Large intestine (tissue), 3 donors: ENCODE data around the gene HOXA9. TPM values are rescaled to one million over a fixed set of nuclear protein-coding genes. Genes with fewer than 3 reads are reported as not detected.

Experiments
- DNase-seq, 2 donors: peaks; one replicate each; pipeline versions ENCODE4 v3.0.0 to v3.0.0-alpha.2; 2013
- H3K27ac ChIP-seq: one replicate; pipeline ENCODE4 v1.5.1; 2013; ENCODE audit warnings: low read length
- H3K27me3 ChIP-seq: 2 replicates; pipeline ENCODE4 v1.6.1; 2013; ENCODE audit warnings: low read length; ENCODE audit not compliant: control insufficient read depth, insufficient read depth
- H3K36me3 ChIP-seq: 2 replicates; pipeline ENCODE4 v1.6.1; 2013; ENCODE audit warnings: low read length; ENCODE audit not compliant: control insufficient read depth, insufficient read depth
- H3K4me1 ChIP-seq: one replicate; pipeline ENCODE4 v1.6.1; 2013; ENCODE audit warnings: low read length; ENCODE audit not compliant: control insufficient read depth, insufficient read depth
- H3K4me3 ChIP-seq: one replicate; pipeline ENCODE4 v1.5.1; 2013; ENCODE audit warnings: low read length
- H3K9me3 ChIP-seq: one replicate; pipeline ENCODE4 v1.6.1; 2013; ENCODE audit warnings: mild to moderate bottlenecking, low read depth, low read length, moderate library complexity; ENCODE audit not compliant: control insufficient read depth
- WGBS: methylation state at CpG from one replicate; pipeline ENCODE4 v1.1.5; 2013; ENCODE audit warnings: low lambda C conversion rate; ENCODE audit not compliant: insufficient coverage; 5-methylcytosine and 5-hydroxymethylcytosine counted together
- polyA plus RNA-seq: library from polyadenylated mRNA; unstranded; fragments of 120-200 nt; gene quantifications from one replicate; pipeline ENCODE4 v1.2.1, GENCODE V29; 2013

Gene HOXA9
- polyA plus RNA-seq, 1 donor = 0.33 TPM

DNA sequence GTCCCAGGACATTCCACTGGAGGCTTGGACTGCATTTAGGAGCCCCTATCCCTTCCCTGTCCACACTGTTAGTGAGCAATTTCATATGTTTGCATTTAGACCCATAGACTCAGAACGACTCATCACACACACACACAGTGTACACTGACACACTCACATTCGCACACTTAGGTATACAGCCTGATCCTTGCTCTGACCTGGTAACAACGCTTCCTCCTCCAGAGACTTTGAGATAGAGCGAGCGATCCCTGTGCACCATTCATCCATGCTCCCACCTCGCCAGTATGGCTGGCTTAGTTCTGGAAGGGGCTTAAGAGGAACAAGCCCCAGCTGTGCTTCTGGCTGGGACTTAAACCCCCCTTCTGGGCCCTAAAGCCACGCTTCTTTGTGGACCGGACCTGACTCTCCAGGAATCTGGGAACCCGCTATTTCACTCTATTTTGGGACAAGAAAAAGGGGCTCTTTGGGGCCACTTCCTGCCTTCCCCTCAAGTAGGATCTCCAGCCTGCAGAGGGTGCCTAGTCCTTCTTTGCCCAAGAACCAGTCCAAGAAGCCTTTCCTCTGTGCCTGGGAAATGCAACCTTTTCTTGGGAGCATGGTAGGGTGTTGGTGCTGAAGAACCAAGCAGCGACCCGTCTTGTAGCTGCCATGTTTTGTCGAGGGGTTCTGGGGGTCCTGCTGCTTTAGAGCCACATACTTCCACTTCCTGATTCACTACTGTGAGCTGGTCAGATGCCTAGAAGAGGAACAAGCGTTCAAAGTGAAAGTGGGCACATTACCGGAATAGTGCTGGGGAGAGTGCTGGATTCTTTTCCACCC is 35.6 kb upstream of the HOXA9 start:
- Histone ChIP-seq H3K4me3 (no peak overlapping the region), H3K36me3 (no peaks in the 10 kb centered on the region), H3K9me3 (peaks cover 15% of the 10 kb centered on the region), H3K27me3 (peaks cover 89% of the 10 kb centered on the region), H3K4me1 (peaks cover 20% of the 10 kb centered on the region), H3K27ac (no peak overlapping the region)
- no peak for DNase-seq
- no CpG with 5 or more reads among the region's 14 CpGs for WGBS

DNA sequence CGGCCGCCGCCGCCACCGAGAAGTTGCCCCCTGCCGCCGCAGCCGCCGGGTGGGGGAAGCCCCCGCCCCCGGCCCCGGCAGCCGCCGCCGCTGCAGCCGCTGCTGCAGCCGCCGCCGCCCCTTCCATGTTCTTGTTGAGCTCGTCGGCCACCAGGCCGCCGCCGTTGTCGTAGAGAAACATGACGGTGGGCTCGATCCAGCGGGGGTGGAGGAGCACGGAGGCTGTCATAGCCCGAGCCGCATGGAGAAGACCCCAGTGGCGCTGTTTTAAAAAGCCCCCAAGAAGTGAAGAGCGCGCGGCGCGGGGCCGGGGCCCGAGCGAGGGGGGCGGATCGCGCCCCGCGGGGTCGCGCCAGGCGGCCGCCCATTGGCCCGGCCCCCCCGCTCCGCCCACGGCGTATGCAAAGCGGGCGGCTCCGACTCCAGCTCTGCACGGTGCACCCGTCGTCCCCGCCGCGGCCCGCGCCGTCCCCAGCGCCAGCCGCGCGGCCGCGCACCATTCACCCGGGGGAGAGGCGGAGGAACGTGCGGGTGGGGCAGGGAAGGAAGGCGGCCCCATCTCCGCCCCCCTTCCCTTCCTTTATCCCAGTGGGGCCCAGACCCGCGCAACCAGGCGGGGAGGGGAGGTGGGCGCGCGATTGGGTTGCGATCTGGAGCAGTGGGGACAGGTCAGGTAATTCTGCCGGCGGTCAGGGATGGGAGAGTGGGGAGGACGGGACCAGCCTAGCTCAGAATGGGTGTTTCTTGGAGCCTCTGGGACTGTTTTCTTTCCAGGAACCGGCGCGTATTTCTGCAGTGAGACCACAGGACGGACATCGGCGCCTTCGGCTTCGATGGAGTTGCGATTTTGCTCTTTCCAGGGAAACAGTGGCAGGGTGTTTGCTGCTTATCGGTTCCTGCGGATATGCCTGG is 34.8 kb upstream of the HOXA9 start, which contains the start of gene HOXA13:
HOXA13 (minus strand) TSS at position 243 of the 912 bp plus-strand sequence; CDS start at position 229, 14 bp downstream.
- no peak within 1 kb of the TSS for H3K27ac ChIP-seq
- no CpG with 5 or more reads among the region's 99 CpGs for WGBS
- DNase-seq = no peak
- H3K9me3 ChIP-seq = peaks cover 12% of the 10 kb centered on the region
- H3K27me3 ChIP-seq = peaks cover 88% of the 10 kb centered on the region
- H3K4me3 ChIP-seq = peak within 1 kb of the TSS; percentile 8
- no peaks in the 10 kb centered on the region for H3K36me3 ChIP-seq
- H3K4me1 ChIP-seq = peaks cover 17% of the 10 kb centered on the region

DNA sequence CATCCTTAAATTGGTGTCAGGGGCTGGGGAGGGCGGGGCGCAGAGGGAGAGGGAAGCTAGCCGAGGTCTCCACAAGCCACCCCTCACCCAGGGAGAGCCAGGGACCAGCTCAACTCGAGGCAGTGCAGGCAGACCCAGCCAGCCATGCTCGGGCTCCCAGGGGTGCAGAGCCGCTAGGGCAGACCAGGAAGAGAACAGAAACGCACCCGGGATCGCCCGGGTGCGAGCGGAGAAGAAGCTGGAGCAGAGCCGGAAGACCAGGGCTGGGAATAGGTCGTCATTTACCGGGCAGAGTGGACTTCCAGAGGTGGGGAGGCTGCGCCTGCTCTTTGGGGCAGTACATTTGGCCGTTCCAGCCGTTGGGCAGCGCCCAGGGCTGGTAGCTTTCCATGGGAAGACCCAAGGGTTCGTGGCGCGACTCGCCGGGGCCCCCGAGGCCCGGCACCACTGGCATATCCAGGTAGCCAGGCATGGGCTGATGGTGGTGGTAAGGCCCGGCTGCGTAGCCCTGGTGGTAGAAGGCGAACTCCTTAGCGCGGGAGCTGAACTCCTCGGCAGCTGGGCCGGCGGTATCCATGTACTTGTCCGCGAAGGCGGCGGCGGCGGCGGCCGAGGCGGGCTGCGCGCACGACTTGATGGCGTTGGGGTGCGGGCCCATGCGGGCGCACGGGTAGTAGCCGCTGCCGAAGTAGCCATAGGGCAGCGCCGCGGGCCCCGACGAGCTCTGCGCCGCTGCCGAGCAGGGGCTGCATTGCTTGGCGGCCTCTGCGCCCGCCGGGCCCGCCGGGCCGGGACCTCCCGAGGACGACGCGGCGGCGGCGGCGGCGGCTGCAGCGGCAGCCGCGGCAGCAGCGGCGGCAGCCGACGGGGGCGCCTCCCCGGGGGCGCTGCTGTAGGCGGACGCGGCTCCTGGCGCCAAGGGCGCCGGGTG is 33.8 kb upstream of the HOXA9 start:
- H3K36me3 ChIP-seq = no peaks in the 10 kb centered on the region
- peaks cover 88% of the 10 kb centered on the region for H3K27me3 ChIP-seq
- H3K4me3 ChIP-seq = no peak overlapping the region
- DNase-seq = peak in 1 of 2 donors; percentile 32
- peaks cover 13% of the 10 kb centered on the region for H3K4me1 ChIP-seq
- peaks cover 8% of the 10 kb centered on the region for H3K9me3 ChIP-seq
- WGBS = no CpG with 5 or more reads among the region's 93 CpGs
- no peak overlapping the region for H3K27ac ChIP-seq

DNA sequence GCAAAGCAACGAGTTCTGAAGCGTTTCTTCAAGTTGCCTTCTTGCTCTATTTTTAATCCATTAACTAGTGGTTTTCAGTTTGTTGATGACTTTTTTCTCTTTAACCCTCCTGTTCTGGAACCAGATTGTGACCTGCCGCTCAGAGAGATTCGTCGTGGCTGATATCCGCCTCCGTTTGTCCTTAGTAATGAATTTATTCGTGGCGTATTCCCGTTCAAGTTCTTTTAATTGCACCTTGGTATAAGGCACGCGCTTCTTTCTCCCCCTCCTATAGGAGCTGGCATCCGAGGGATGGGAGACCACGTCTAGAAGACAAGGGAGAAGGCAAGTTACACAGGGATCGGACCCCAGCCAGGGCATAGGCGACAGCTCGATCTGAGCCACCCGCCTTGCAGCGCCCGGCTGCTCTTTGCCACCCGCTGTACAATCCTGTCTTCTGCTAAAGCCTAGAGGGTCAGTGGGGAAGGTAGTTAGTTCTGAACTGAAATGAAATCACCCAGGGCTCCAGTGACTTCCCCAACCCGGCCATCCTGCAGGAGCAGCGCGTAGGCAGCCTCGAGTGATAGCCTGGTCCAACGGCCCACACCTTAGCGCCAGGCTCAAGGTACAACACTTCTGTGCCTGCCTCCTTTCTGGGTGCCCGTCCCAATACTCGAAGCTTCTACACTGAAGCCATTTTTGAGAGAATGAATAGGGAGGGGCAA is 33.0 kb upstream of the HOXA9 start:
- Histone ChIP-seq H3K27ac (no peak overlapping the region), H3K27me3 (peaks cover 88% of the 10 kb centered on the region), H3K4me1 (peaks cover 13% of the 10 kb centered on the region), H3K9me3 (peaks cover 8% of the 10 kb centered on the region), H3K4me3 (no peak overlapping the region), H3K36me3 (no peaks in the 10 kb centered on the region)
- 11% methylated on average over 2 of the region's 29 CpGs for whole genome bisulfite sequencing
- DNase-seq = no peak

DNA sequence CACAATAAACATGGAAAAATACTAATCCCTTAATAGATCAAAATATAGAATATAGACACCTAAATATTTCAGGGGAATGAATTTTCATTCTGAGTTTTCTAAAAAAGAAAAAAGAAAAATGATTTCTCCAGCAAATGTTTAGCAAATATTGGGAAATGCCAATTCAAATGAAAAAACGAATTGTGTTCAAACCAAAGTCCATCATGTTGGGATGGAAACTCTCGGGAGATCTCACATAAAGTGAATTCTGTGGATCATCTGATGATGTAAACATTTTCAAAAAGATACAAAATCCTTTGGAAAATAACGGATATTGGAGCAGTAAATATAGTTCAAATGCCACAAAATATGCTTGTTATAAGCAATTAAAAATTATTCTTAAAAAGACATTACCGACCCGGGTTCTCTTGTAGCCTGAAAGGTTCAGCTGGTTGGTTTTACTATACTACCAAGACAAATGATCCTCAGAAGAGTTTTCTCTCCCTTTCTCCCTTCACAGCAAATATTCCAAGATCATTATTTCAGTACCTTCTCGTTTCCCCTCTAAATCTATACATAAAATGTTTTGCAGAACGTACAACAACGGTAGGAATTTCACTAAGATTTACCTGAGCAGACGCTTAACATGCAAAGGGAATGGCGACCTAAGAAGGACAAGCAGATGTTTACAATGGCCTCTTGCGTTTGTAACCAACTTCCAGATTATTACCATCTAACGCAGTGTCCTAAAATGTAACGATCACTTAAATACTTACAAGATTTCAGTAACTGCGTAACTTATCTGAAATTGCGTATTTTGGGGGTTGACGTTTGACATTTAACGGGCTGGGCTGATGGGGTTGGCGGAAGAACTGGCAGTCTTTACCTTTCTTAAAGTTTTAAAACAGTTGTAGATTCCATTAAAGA is 32.1 kb upstream of the HOXA9 start:
- no peak overlapping the region for H3K4me3 ChIP-seq
- 25% methylated on average over 3 of the region's 18 CpGs for WGBS
- peaks cover 88% of the 10 kb centered on the region for H3K27me3 ChIP-seq
- H3K27ac ChIP-seq = no peak overlapping the region
- no peak for DNase-seq
- peaks cover 12% of the 10 kb centered on the region for H3K9me3 ChIP-seq
- no peaks in the 10 kb centered on the region for H3K36me3 ChIP-seq
- peaks cover 15% of the 10 kb centered on the region for H3K4me1 ChIP-seq

DNA sequence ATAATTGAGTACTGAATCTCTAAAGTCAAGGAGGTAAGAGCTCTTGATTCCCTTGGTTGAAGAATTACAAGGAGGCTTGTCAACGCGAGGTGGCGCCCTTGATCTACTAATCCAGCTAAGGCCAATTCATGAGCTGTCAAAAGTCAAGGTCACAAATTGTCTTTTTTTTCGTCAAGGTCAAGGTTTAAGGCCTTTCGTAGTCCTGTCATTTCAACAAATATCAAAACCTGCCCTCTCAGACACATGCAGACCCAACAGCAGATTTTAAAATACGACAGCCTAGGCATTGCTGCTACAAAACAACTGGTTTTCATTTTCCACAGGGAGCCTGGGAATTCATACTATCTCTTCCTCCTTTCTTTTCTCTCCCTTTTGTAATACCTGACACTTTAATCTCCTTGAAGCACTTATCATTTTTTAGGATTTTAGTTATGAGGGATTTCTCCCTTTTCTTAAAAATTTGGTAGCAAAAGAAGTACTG is 31.0 kb upstream of the HOXA9 start:
- WGBS = 0% methylated on average over 2 of the region's 6 CpGs
- peaks cover 12% of the 10 kb centered on the region for H3K4me1 ChIP-seq
- H3K27me3 ChIP-seq = peaks cover 88% of the 10 kb centered on the region
- H3K27ac ChIP-seq = no peak overlapping the region
- H3K4me3 ChIP-seq = no peak overlapping the region
- DNase-seq = peak; percentile 60 to 66
- no peaks in the 10 kb centered on the region for H3K36me3 ChIP-seq
- H3K9me3 ChIP-seq = peaks cover 16% of the 10 kb centered on the region

DNA sequence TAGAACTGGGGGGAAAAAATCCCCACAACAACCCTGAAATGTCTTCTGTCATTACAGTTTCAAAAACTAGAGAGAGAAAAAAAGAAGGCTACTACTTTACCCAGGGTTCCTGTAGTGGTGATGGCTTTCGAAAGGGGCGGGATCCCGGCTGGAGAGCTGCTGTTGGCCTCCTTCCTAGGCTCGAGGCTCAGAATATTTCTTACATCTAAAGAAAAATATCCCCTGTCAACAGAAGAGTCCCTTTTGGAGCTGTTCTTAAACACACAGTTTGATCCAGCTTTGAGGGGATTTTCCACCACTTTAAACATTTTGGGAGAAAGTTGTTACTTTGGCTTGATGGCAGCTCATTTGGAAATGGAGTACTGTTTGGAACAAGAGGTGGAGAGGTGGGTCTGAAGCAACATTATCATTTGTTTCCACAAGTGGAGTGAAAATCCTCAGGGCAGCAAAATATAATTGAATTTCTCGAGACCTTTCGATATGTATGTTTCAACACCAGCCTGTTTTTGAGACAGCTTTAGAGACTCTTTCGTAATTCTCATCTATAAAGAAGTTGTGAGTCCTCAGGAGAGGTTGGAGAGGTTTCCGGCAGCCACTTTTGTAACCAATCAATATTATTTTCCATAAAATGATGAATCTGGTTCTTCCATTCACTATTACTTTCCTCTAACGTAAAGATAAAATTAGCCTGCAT is 29.5 kb upstream of the HOXA9 start:
- H3K4me3 ChIP-seq = no peak overlapping the region

DNA sequence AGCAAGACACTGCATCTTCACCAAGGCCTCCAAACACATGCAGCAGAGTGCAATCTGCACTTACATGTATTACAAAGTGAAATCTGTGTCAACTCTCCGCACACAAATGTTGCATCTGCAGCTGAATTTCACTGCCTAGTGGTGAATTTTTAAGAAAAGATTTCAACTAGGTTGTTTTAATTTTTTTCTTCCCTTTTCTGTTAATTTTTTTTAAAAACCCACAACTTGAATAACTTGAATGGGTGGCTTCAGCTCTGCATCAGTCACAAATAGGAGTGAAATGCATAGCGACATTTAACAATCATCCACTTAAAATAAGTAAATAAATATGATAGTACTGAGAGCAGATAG is 28.6 kb upstream of the HOXA9 start:
- Histone ChIP-seq H3K4me1 (peaks cover 2% of the 10 kb centered on the region), H3K27me3 (peaks cover 93% of the 10 kb centered on the region), H3K36me3 (no peaks in the 10 kb centered on the region), H3K27ac (no peak overlapping the region), H3K4me3 (no peak overlapping the region), H3K9me3 (peaks cover 17% of the 10 kb centered on the region)
- no CpG with 5 or more reads among the region's 2 CpGs for WGBS
- no peak for DNase-seq

More for the DNA sequence above, 29.5 kb upstream of the HOXA9 start:
- Histone ChIP-seq H3K36me3 (no peaks in the 10 kb centered on the region), H3K4me1 (peaks cover 2% of the 10 kb centered on the region), H3K27ac (no peak overlapping the region), H3K9me3 (peaks cover 16% of the 10 kb centered on the region), H3K27me3 (peaks cover 89% of the 10 kb centered on the region)
- DNase-seq = no peak
- 57% methylated on average over 4 of the region's 9 CpGs for WGBS
